Umbilical cord (tissue), 2 donors: Measurements from ENCODE around the gene EREG. TPM values are rescaled to one million over a fixed set of nuclear protein-coding genes. Genes with fewer than 3 reads are reported as not detected.

Experiments used
- DNase-seq: peaks from one replicate; pipeline ENCODE4 v3.0.0-alpha.2; 2015; ENCODE audit warnings: low spot score
- total RNA-seq: library from RNA; depleted of rRNA; stranded (reverse); fragments of >200 nt; gene quantifications from one replicate; pipeline ENCODE4 v1.2.3, GENCODE V29; 2014; ENCODE audit warnings: low replicate concordance; ENCODE audit not compliant: insufficient read depth

EREG gene
- total RNA-seq, 1 donor from 2014 or later: 3.9 TPM

DNA sequence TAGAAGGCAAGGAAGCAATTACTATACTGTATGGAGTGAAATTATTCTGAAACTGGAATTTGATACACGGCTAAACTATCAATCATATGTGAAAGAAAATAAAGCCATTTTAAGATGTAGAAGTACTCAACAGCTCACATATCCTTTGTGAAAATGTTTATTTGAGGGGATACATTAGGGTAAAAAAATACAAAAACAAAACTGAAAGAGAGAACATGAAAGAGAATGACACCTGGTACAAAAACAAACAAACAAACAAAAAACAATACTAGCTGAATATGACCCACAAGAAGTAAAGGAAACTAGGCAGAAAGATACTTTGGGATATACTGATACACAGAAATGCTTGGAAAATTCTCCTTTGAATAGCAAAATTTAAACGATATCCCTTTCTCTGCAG lies 59.2 kb downstream of the EREG start:
- DNase-seq: no peak

DNA sequence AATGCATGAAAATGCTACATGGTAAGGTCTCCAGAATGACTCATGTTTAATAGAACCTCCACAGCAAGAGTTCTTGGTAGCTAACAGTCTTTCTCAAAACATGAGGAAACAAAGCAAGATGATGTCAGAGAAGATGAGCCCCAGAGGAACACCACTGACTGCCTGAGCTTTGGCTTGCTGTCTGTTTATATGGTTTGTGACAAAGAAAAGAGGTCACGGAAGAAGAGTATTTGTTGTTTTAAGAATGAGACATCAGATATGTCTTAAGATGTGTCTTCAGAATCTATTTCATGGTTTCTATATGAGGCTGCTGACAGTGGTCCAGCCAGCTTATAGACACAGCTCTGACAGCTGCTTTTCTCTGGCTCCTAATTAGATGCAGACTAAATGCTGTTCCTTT lies 61.2 kb downstream of the EREG start:
- no peak for DNase-seq

DNA sequence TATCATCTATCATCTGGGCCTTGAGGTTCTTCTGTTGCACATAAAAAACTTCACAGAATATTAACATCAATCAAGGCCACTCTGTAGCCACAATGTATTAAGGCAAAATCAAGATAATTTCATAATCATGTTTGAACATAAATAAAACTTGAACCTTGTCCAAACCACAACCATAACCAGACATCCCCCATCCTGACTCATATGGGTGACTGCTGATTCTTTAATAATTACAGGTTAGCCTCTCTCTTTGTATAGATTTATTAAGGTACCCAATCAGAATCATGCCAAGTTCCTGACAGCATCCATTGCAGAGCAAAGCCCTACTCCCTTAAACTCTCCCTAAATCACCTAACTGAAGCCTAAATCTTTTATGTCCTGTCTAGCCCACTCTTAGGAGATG lies 63.3 kb downstream of the EREG start:
- DNase-seq: no peak

DNA sequence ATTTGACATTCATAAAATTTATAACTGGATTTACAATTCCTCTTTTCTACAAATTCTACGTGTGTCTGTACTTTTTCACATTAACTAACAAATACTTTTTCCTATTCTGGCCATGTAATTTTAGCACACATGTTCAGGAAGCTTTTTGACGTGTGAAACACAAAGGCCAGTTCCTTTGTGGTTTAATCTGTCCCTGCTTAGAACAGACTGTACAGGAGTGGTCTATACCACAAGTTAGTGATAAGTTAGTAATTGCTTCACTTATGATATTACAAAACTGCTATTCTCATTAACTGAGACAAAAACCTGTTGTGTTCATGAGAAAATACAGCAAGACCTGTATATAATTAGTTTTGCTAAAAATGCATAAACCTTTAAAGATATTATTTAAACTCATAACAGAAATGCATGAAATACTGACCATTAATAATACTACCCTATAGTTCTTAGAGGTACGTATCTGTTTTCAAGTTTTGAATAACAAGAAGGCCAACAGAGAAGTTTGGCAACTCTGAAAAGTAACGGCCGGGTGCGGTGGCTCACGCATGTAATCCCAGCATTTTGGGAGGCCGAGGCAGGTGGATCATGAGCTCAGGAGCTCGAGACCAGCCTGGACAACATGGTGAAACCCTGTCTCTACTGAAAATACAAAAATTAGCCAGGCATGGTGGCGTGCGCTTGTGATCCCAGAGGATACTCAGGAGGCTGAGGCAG lies 66.3 kb downstream of the EREG start:
- no peak for DNase-seq

DNA sequence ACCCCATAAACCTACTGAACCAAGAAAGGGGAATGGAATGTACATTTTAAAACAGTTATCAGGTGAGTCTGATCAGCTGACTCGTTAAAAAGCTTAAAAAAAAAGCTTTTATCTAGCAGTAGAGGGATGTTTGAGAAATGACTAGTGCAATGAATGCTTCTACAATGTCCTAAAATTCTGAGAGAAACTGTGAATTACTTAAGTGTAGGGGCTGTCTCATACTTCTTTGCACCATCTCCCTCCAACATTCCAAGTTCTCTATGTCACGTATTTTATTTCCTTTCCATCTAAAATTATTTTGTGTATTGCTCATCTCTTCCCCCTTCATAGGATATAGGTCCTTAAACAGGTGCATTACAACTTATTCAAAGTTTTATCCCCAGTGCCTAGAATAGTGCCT lies 68.1 kb downstream of the EREG start:
- DNase-seq: no peak

DNA sequence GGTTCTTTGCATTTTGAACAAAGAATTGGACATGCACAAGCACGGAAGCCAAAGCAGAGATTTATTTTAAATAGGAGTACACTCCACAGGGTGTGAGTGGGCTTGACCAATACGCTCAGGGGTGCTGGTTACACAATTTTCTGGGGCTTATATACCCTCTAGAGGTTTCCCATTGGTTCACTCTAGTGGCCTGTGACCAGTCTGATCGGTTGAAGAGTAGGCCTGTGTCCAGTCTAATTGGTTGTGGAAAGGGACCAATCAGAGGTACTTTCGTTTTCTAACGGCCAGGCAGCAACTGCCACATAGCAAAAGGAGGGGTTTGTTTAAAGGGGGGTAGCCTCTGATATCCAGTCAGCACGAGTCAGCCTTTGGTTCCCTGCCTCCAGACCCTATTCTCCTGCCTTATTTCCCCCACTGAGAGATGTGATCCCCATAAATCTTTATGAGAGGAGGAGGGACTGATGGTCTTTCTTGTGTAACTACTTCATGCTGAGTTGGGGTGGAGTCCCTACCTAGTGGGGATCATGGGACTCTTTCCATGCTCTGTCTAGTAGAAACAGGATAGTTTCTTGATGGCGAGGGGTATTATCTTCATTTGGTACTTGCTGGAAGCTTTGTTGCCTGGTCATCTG lies 68.7 kb downstream of the EREG start:
- DNase-seq: no peak

DNA sequence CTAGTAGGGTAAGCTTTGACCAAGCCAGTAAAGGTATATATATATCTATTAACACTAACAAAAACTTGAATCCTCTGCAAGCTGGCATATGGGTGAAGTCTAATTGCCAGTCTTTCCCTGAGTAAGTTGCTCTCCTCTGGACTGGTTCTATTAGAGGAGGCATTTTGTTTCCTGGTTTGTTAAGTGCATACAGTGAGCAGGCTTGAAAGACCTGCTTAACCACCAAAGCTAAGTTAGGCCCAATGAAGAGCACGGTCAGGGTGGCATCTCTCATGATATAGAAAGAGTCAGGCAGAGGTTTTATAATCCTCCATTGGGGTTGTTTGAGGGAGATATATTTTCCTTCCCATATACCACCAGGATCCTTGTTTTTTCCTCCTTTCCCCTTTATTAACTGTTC lies 70.4 kb downstream of the EREG start:
- DNase-seq: no peak

DNA sequence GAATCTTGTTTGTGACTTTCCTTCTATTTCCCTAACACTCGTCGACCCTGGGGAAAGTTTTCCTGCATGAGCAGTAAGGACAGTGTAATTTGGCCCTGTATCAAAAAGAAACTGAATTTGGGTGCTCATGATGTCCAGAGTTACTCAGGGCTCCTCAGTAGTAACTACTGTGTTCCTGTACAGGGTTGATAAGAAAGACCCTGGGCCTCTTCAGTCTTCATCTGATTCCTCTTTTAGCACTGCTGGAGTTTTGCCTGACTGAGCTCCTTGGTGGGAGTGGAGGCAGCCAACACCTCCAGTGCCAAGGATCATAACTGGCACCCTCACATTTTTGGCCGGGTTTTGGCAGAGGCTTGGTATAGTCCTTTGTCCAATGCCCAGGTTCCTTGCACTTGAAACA lies 72.9 kb downstream of the EREG start:
- no peak for DNase-seq

Other genes starting within 250 kb of the EREG start
- gene MTHFD2L, start 207.0 kb upstream of the EREG start, total RNA-seq: 37.6 TPM
- 7.0 TPM for gene EPGN, start 56.7 kb upstream of the EREG start, total RNA-seq
- gene AREG, start 80.0 kb downstream of the EREG start, total RNA-seq: 10.1 TPM